ENCODE results near the gene SHCBP1.

DNA sequence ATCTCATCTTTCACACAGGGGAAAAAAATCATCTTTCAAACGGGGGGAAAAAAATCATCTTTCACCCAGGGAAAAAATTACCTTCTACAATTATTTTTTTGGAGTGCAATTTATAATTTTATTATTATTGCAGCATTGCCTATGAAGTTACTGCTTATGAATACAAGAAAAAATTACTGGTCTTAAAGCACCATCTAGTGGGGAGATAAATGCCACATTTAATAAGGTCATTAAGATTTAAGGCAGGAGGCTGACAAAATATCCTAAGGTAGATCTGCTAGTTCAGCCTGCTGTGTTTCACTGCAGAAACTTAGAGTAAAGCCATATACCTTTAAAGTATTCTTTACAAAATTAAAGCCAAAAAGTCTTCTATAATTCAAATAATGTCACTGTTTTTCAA, 13.7 kb downstream of the SHCBP1 start:
- TF ChIP-seq ZFP3 (CRISPR knock-in tag; IDR thresholded peaks at IDR 0.05): no peak
- TF ChIP-seq, protein P1, sequence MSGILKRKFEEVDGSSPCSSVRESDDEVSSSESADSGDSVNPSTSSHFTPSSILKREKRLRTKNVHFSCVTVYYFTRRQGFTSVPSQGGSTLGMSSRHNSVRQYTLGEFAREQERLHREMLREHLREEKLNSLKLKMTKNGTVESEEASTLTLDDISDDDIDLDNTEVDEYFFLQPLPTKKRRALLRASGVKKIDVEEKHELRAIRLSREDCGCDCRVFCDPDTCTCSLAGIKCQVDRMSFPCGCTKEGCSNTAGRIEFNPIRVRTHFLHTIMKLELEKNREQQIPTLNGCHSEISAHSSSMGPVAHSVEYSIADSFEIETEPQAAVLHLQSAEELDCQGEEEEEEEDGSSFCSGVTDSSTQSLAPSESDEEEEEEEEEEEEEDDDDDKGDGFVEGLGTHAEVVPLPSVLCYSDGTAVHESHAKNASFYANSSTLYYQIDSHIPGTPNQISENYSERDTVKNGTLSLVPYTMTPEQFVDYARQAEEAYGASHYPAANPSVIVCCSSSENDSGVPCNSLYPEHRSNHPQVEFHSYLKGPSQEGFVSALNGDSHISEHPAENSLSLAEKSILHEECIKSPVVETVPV (CRISPR knock-in tag; IDR thresholded peaks at IDR 0.05): no peak
- TF ChIP-seq, protein P2, sequence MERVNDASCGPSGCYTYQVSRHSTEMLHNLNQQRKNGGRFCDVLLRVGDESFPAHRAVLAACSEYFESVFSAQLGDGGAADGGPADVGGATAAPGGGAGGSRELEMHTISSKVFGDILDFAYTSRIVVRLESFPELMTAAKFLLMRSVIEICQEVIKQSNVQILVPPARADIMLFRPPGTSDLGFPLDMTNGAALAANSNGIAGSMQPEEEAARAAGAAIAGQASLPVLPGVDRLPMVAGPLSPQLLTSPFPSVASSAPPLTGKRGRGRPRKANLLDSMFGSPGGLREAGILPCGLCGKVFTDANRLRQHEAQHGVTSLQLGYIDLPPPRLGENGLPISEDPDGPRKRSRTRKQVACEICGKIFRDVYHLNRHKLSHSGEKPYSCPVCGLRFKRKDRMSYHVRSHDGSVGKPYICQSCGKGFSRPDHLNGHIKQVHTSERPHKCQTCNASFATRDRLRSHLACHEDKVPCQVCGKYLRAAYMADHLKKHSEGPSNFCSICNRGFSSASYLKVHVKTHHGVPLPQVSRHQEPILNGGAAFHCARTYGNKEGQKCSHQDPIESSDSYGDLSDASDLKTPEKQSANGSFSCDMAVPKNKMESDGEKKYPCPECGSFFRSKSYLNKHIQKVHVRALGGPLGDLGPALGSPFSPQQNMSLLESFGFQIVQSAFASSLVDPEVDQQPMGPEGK (CRISPR knock-in tag; IDR thresholded peaks at IDR 0.05; ENCODE audit: borderline replicate concordance): no peak
- TF ChIP-seq, protein P3, sequence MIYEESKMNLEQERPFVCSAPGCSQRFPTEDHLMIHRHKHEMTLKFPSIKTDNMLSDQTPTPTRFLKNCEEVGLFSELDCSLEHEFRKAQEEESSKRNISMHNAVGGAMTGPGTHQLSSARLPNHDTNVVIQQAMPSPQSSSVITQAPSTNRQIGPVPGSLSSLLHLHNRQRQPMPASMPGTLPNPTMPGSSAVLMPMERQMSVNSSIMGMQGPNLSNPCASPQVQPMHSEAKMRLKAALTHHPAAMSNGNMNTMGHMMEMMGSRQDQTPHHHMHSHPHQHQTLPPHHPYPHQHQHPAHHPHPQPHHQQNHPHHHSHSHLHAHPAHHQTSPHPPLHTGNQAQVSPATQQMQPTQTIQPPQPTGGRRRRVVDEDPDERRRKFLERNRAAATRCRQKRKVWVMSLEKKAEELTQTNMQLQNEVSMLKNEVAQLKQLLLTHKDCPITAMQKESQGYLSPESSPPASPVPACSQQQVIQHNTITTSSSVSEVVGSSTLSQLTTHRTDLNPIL (CRISPR knock-in tag; IDR thresholded peaks at IDR 0.05; ENCODE audit: low read depth): no peak
- TF ChIP-seq SNAI2 (CRISPR knock-in tag; IDR thresholded peaks at IDR 0.05): no peak
- no peak for TF ChIP-seq ZFP30 (CRISPR knock-in tag; IDR thresholded peaks at IDR 0.05)
- no peak for TF ChIP-seq TOX (CRISPR knock-in tag; IDR thresholded peaks at IDR 0.05; ENCODE audit: borderline replicate concordance)
